Measurements from ENCODE around the gene CFLAR. TPM values are rescaled to one million over a fixed set of nuclear protein-coding genes. Genes with fewer than 3 reads are reported as not detected.
"Not testable (repeated sequence)": the region's sequence is repeated elsewhere in the genome, so short reads cannot be mapped to it uniquely, and the experiment has no call there.

The CFLAR gene
- total RNA-seq, 1 experiment from 2014 or later: 57.8 TPM

GRCh38 chr2:201182650-201183364 is 66.8 kb downstream of the CFLAR start, which contains the start of gene CASP10:
Gene CASP10, plus strand, starts transcription at chr2:201183141. Its CDS starts 2,637 bp downstream, at chr2:201185778.
- DNase-seq (ENCODE audit: low spot score): peak; percentile 84

- no peak for DNase-seq (ENCODE audit: low spot score)
Observed at GRCh38 chr2:201183365-201183727, 67.4 kb downstream of the CFLAR start.

- DNase-seq (ENCODE audit: low spot score): not testable (repeated sequence)
Observed at GRCh38 chr2:201183835-201184234, 67.9 kb downstream of the CFLAR start.

GRCh38 chr2:201184248-201184647 is 68.3 kb downstream of the CFLAR start:
- DNase-seq (ENCODE audit: low spot score): not testable (repeated sequence)

GRCh38 chr2:201185863-201186262 is 69.9 kb downstream of the CFLAR start:
- no peak for DNase-seq (ENCODE audit: low spot score)

GRCh38 chr2:201186982-201187381 is 71.0 kb downstream of the CFLAR start:
- no peak for DNase-seq (ENCODE audit: low spot score)

GRCh38 chr2:201188449-201188848 is 72.5 kb downstream of the CFLAR start:
- DNase-seq (ENCODE audit: low spot score): no peak

- DNase-seq (ENCODE audit: low spot score): no peak
Observed at GRCh38 chr2:201191132-201191875, 75.3 kb downstream of the CFLAR start.

- no peak for DNase-seq (ENCODE audit: low spot score)
Observed at GRCh38 chr2:201194097-201194496, 78.1 kb downstream of the CFLAR start.

GRCh38 chr2:201195331-201195730 is 79.4 kb downstream of the CFLAR start:
- DNase-seq (ENCODE audit: low spot score): no peak

- no peak for DNase-seq (ENCODE audit: low spot score)
Observed at GRCh38 chr2:201196003-201196402, 80.0 kb downstream of the CFLAR start.

- no peak for DNase-seq (ENCODE audit: low spot score)
Observed at GRCh38 chr2:201196803-201197202, 80.8 kb downstream of the CFLAR start.

- no peak for DNase-seq (ENCODE audit: low spot score)
Observed at GRCh38 chr2:201197781-201198180, 81.8 kb downstream of the CFLAR start.

GRCh38 chr2:201199847-201200246 is 83.9 kb downstream of the CFLAR start:
- DNase-seq (ENCODE audit: low spot score): no peak

- DNase-seq (ENCODE audit: low spot score): no peak
Observed at GRCh38 chr2:201200345-201200744, 84.4 kb downstream of the CFLAR start.

- no peak for DNase-seq (ENCODE audit: low spot score)
Observed at GRCh38 chr2:201201371-201201770, 85.4 kb downstream of the CFLAR start.

GRCh38 chr2:201203916-201204654 is 88.1 kb downstream of the CFLAR start:
- no peak for DNase-seq (ENCODE audit: low spot score)

- no peak for DNase-seq (ENCODE audit: low spot score)
Observed at GRCh38 chr2:201204655-201205514, 88.9 kb downstream of the CFLAR start.

- DNase-seq (ENCODE audit: low spot score): no peak
Observed at GRCh38 chr2:201205515-201205849, 89.5 kb downstream of the CFLAR start.

- no peak for DNase-seq (ENCODE audit: low spot score)
Observed at GRCh38 chr2:201208563-201209252, 92.7 kb downstream of the CFLAR start.

GRCh38 chr2:201215963-201216362 is 100.0 kb downstream of the CFLAR start:
- no peak for DNase-seq (ENCODE audit: low spot score)
